Astrocyte (in vitro differentiated cells and primary cell): Measurements from ENCODE around the gene TRPM3. TPM values are rescaled to one million over a fixed set of nuclear protein-coding genes. Genes with fewer than 3 reads are reported as not detected.

Source experiments
- DNase-seq: peaks from one replicate; pipeline ENCODE4 v3.0.0-alpha.2; 2010; ENCODE audit warnings: low read depth
- FAIRE-seq: peaks from 2 replicates; lab custom pipeline; 2011; peaks lifted over from hg19 to GRCh38; lab: Jason Lieb, UNC
- H2AFZ ChIP-seq: 2 replicates; pipeline ENCODE4 v1.6.0; 2012; ENCODE audit warnings: low read depth, low read length, inconsistent platforms
- H3K27ac ChIP-seq: 2 replicates; pipeline ENCODE4 v1.5.1; 2011; ENCODE audit warnings: low read depth, low read length, inconsistent platforms
- H3K27me3 ChIP-seq: 2 replicates; pipeline ENCODE4 v1.6.0; 2011; ENCODE audit warnings: low read length, inconsistent platforms; ENCODE audit not compliant: insufficient read depth
- H3K36me3 ChIP-seq: 2 replicates; pipeline ENCODE4 v1.5.1; 2011; ENCODE audit warnings: low read length, inconsistent platforms; ENCODE audit not compliant: insufficient read depth
- H3K4me1 ChIP-seq: 2 replicates; pipeline ENCODE4 v1.5.1; 2011; ENCODE audit warnings: low read length, inconsistent platforms; ENCODE audit not compliant: insufficient read depth
- H3K4me2 ChIP-seq: 2 replicates; pipeline ENCODE4 v1.6.0; 2012; ENCODE audit warnings: low read length, inconsistent platforms
- H3K4me3 ChIP-seq: 2 replicates; pipeline ENCODE4 v1.5.1; 2011; ENCODE audit warnings: low read depth, mild to moderate bottlenecking, low read length, inconsistent platforms; ENCODE audit not compliant: insufficient read depth
- H3K79me2 ChIP-seq: 2 replicates; pipeline ENCODE4 v1.6.0; 2012; ENCODE audit warnings: mild to moderate bottlenecking, low read length, inconsistent platforms; ENCODE audit not compliant: insufficient read depth
- H3K9ac ChIP-seq: 2 replicates; pipeline ENCODE4 v1.6.0; 2012; ENCODE audit warnings: mild to moderate bottlenecking, low read length, inconsistent platforms
- H3K9me3 ChIP-seq: 2 replicates; pipeline ENCODE4 v1.5.1; 2012; ENCODE audit warnings: low read depth, mild to moderate bottlenecking, low read length, inconsistent platforms; ENCODE audit not compliant: insufficient read depth
- H4K20me1 ChIP-seq: 2 replicates; pipeline ENCODE4 v1.6.0; 2012; ENCODE audit warnings: low read length, inconsistent platforms; ENCODE audit not compliant: insufficient read depth
- H3K27ac Mint-ChIP-seq: one replicate; pipeline ENCODE4 v1.8.0; 2021; ENCODE audit warnings: mild to moderate bottlenecking, mixed read lengths; ENCODE audit not compliant: unreplicated experiment
- H3K27me3 Mint-ChIP-seq: one replicate; pipeline ENCODE4 v1.8.0; 2021; ENCODE audit warnings: low read depth, mixed read lengths; ENCODE audit not compliant: unreplicated experiment
- H3K36me3 Mint-ChIP-seq: one replicate; pipeline ENCODE4 v1.8.0; 2021; ENCODE audit warnings: low read depth, mixed read lengths; ENCODE audit not compliant: unreplicated experiment
- H3K4me1 Mint-ChIP-seq: one replicate; pipeline ENCODE4 v1.8.0; 2021; ENCODE audit warnings: low read depth, mixed read lengths; ENCODE audit not compliant: unreplicated experiment
- H3K4me3 Mint-ChIP-seq: one replicate; pipeline ENCODE4 v1.8.0; 2021; ENCODE audit warnings: mild to moderate bottlenecking, moderate library complexity, mixed read lengths; ENCODE audit not compliant: unreplicated experiment
- H3K9me3 Mint-ChIP-seq: one replicate; pipeline ENCODE4 v1.8.0; 2021; ENCODE audit warnings: mild to moderate bottlenecking, mixed read lengths; ENCODE audit not compliant: unreplicated experiment
- EZH2 ChIP-seq: IDR thresholded peaks from 2 replicates; pipeline ENCODE4 v1.6.1; 2012; ENCODE audit warnings: mild to moderate bottlenecking, low read length, inconsistent platforms; ENCODE audit not compliant: insufficient read depth
- total RNA-seq: library from RNA; stranded (reverse); gene quantifications from 2 replicates; pipeline ENCODE4 v1.2.1, GENCODE V29; 2021
- TF ChIP-seq, protein P1 (sequence below): IDR thresholded peaks from 2 replicates; pipeline ENCODE4 v1.5.1; 2011; ENCODE audit warnings: low read depth, mild to moderate bottlenecking, inconsistent platforms, low read length, moderate library complexity; ENCODE audit not compliant: insufficient read depth

Gene TRPM3
- total RNA-seq, 1 donor from 2014 or later = 0.14 TPM

DNA sequence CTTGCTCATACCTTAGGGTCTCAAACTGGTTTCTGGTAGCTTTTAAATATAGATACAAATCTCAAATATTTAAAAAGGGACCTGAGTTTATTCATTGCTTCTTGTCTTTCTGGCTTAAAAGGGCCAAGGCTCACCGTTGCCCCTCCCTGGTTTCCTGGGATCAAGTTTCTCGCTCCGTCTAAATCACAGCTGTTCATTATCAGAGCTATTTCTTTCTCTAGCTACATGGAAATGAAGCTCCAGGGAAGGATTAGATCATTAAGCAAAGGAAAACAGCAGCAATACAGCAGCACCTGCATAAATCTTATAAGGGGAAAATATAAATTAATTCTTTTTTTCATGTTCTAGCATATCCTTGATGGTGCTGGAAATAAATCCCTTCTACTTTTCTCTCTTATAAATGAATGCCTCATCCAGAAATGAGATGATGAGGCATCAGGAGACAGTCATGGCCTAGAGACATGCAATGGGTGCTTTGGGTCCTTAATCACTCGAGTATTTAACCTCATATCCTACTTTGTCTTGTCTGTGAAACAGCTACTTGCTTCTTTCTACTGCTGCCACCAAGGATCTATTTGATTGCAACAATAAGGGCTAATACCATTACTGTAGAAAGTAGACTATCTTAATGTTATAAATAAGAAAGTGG lies 320.1 kb downstream of the TRPM3 start:
- no peaks in the 10 kb centered on the region for H3K27me3 ChIP-seq
- H4K20me1 ChIP-seq = no peaks in the 10 kb centered on the region
- no peak overlapping the region for H3K4me3 Mint-ChIP-seq
- no peak for FAIRE-seq
- H3K9me3 Mint-ChIP-seq = no peaks in the 10 kb centered on the region
- DNase-seq = no peak
- no peak overlapping the region for H2AFZ ChIP-seq
- H3K4me3 ChIP-seq = no peak overlapping the region
- H3K4me1 Mint-ChIP-seq = peaks cover 1% of the 10 kb centered on the region
- H3K36me3 ChIP-seq = no peaks in the 10 kb centered on the region
- H3K4me2 ChIP-seq = no peak overlapping the region
- no peaks in the 10 kb centered on the region for H3K4me1 ChIP-seq
- H3K27ac ChIP-seq = no peak overlapping the region
- H3K9ac ChIP-seq = no peak overlapping the region
- H3K9me3 ChIP-seq = no peaks in the 10 kb centered on the region
- no peaks in the 10 kb centered on the region for H3K27me3 Mint-ChIP-seq
- no peaks in the 10 kb centered on the region for H3K36me3 Mint-ChIP-seq
- no peaks in the 10 kb centered on the region for H3K79me2 ChIP-seq
- TF ChIP-seq EZH2 = no peak
- TF ChIP-seq, protein P1, sequence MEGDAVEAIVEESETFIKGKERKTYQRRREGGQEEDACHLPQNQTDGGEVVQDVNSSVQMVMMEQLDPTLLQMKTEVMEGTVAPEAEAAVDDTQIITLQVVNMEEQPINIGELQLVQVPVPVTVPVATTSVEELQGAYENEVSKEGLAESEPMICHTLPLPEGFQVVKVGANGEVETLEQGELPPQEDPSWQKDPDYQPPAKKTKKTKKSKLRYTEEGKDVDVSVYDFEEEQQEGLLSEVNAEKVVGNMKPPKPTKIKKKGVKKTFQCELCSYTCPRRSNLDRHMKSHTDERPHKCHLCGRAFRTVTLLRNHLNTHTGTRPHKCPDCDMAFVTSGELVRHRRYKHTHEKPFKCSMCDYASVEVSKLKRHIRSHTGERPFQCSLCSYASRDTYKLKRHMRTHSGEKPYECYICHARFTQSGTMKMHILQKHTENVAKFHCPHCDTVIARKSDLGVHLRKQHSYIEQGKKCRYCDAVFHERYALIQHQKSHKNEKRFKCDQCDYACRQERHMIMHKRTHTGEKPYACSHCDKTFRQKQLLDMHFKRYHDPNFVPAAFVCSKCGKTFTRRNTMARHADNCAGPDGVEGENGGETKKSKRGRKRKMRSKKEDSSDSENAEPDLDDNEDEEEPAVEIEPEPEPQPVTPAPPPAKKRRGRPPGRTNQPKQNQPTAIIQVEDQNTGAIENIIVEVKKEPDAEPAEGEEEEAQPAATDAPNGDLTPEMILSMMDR = no peak
- H3K27ac Mint-ChIP-seq = no peak overlapping the region

DNA sequence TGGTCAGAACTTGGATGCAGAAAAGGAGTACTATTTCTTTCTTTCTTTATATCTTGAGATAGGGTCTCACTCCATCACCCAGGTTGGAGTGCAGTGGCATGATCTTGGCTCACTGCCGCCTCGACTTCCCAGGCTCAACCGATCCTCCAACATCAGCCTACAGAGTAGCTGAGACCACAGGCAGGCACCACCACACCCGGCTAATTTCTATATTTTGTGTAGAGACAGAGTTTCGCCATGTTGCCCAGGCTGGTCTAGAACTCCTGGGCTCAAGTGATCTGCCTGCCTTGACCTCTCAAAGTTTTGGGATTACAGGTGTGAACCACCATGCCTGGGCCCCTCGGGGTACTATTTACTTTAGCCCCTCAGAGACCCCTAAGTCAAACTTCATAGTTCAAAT lies 323.4 kb downstream of the TRPM3 start:
- H3K27me3 Mint-ChIP-seq = no peaks in the 10 kb centered on the region
- DNase-seq (no peak), FAIRE-seq (no peak)
- no peak overlapping the region for H3K4me3 Mint-ChIP-seq
- TF ChIP-seq EZH2 = no peak
- TF ChIP-seq, protein P1 = no peak
- H2AFZ ChIP-seq = no peak overlapping the region
- no peak overlapping the region for H3K4me2 ChIP-seq
- no peaks in the 10 kb centered on the region for H3K79me2 ChIP-seq
- no peaks in the 10 kb centered on the region for H3K27me3 ChIP-seq
- H3K27ac Mint-ChIP-seq = no peak overlapping the region
- no peak overlapping the region for H3K4me3 ChIP-seq
- H3K4me1 Mint-ChIP-seq = peaks cover 1% of the 10 kb centered on the region
- no peaks in the 10 kb centered on the region for H3K36me3 Mint-ChIP-seq
- H3K4me1 ChIP-seq = no peaks in the 10 kb centered on the region
- no peak overlapping the region for H3K9ac ChIP-seq
- no peaks in the 10 kb centered on the region for H3K9me3 Mint-ChIP-seq
- no peaks in the 10 kb centered on the region for H4K20me1 ChIP-seq
- H3K36me3 ChIP-seq = no peaks in the 10 kb centered on the region
- H3K27ac ChIP-seq = no peak overlapping the region
- no peaks in the 10 kb centered on the region for H3K9me3 ChIP-seq

DNA sequence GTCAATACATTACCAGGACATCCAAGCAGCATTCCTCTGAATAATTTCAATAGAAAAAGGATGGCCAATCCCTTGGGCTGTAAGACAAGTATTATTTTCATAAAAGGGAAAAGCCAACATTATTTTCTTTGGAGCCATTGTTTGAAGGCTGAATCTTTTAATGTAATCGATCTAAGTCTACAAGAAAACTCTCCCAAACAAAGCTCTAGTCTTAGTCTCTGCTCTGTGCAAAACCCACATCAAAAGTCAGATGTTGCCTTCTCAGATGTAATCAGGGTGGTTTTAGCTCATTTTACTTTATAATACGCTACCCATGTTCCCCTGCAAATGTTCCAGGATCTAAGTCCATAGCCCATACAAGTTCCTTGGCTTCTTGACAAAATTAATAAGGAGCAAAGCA lies 325.6 kb downstream of the TRPM3 start:
- H3K27ac ChIP-seq = no peak overlapping the region
- TF ChIP-seq, protein P1 = no peak
- no peak for TF ChIP-seq EZH2
- Mint-ChIP-seq H3K4me3 (no peak overlapping the region), H3K27me3 (no peaks in the 10 kb centered on the region), H3K27ac (no peak overlapping the region), H3K36me3 (no peaks in the 10 kb centered on the region), H3K9me3 (no peaks in the 10 kb centered on the region), H3K4me1 (no peaks in the 10 kb centered on the region)
- H2AFZ ChIP-seq = no peak overlapping the region
- H3K79me2 ChIP-seq = no peaks in the 10 kb centered on the region
- H3K9me3 ChIP-seq = no peaks in the 10 kb centered on the region
- H3K36me3 ChIP-seq = no peaks in the 10 kb centered on the region
- no peaks in the 10 kb centered on the region for H4K20me1 ChIP-seq
- no peaks in the 10 kb centered on the region for H3K27me3 ChIP-seq
- DNase-seq = no peak
- no peaks in the 10 kb centered on the region for H3K4me1 ChIP-seq
- no peak overlapping the region for H3K4me2 ChIP-seq
- no peak overlapping the region for H3K4me3 ChIP-seq
- H3K9ac ChIP-seq = no peak overlapping the region
- no peak for FAIRE-seq
